ACC112 (cell line): ENCODE data around the gene ADAM11.
"Not testable (repeated sequence)": the region's sequence is repeated elsewhere in the genome, so short reads cannot be mapped to it uniquely, and the experiment has no call there.

Experiments
- H2AFZ ChIP-seq: fragments of 200-600 bp; sonication (generic); one replicate; pipeline ENCODE4 v1.6.0; 2017; ENCODE audit warnings: antibody characterized with exemption, low read length; ENCODE audit not compliant: unreplicated experiment
- H3K27ac ChIP-seq: fragments of 200-600 bp; sonication (generic); 2 replicates; pipeline ENCODE4 v1.5.1; 2014; ENCODE audit warnings: low read depth, mild to moderate bottlenecking, antibody characterized with exemption, low read length, moderate library complexity
- H3K27me3 ChIP-seq: fragments of 200-600 bp; sonication (generic); 2 replicates; pipeline ENCODE4 v1.6.1; 2014; ENCODE audit warnings: mild to moderate bottlenecking, antibody characterized with exemption, low read length, moderate library complexity, mixed read lengths; ENCODE audit not compliant: insufficient read depth
- H3K36me3 ChIP-seq: fragments of 200-600 bp; sonication (generic); 2 replicates; pipeline ENCODE4 v1.6.1; 2016; ENCODE audit warnings: mild to moderate bottlenecking, antibody characterized with exemption, low read length, moderate library complexity, mixed read lengths; ENCODE audit not compliant: insufficient read depth
- H3K4me1 ChIP-seq: fragments of 200-600 bp; sonication (generic); one replicate; pipeline ENCODE4 v1.6.1; 2016; ENCODE audit warnings: low read length, mixed read lengths; ENCODE audit not compliant: insufficient read depth, unreplicated experiment, control insufficient read depth
- H3K4me3 ChIP-seq: fragments of 200-600 bp; sonication (generic); 2 replicates; pipeline ENCODE4 v1.5.1; 2014; ENCODE audit warnings: mild to moderate bottlenecking, low read depth, low read length
- H3K79me2 ChIP-seq: fragments of 200-600 bp; sonication (generic); one replicate; pipeline ENCODE4 v1.6.0; 2016; ENCODE audit warnings: low read length; ENCODE audit not compliant: control insufficient read depth, unreplicated experiment, insufficient read depth

The ADAM11 gene

GRCh38 chr17:44825236-44825635 is 66.4 kb downstream of the ADAM11 start:
- not testable (repeated sequence) for H3K36me3 ChIP-seq, H2AFZ ChIP-seq, H3K4me3 ChIP-seq, H3K27ac ChIP-seq, H3K27me3 ChIP-seq
- H3K4me1 ChIP-seq, result peaks cover 18% of the 10 kb centered on the region
- peaks cover 73% of the 10 kb centered on the region for H3K79me2 ChIP-seq

- Histone ChIP-seq H3K27ac (no peak overlapping the region), H3K79me2 (peaks cover 68% of the 10 kb centered on the region)
Measured at GRCh38 chr17:44826123-44826790, 67.5 kb downstream of the ADAM11 start.

DNA sequence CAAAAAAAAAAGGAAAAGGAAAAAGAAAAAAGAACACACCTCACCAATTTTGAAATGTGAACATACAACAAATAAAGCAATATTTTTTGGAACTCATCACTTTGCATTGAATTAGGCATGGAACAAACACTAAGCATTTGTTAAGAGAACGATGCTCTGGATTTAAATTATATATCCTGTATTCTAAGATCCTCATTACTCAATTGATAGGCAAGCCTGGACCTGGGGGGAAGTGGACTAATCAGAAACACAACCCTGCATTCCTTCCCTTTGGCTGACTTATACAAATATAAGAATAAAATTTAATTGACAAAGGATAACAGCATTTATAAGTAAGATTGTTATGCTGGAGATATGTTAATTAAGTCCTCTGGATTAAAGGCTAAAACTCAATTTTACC is 69.1 kb downstream of the ADAM11 start:
- H3K36me3 ChIP-seq, result no peaks in the 10 kb centered on the region
- no peak overlapping the region for H3K27ac ChIP-seq
- H3K79me2 ChIP-seq, result peaks cover 63% of the 10 kb centered on the region
- H3K4me1 ChIP-seq, result peaks cover 14% of the 10 kb centered on the region
- peak overlapping the region; percentile 100 for H3K4me3 ChIP-seq
- no peaks in the 10 kb centered on the region for H3K27me3 ChIP-seq
- H2AFZ ChIP-seq, result no peak overlapping the region

More at GRCh38 chr17:44826123-44826790, 67.5 kb downstream of the ADAM11 start:
- no peaks in the 10 kb centered on the region for H3K27me3 ChIP-seq
- H3K4me1 ChIP-seq, result peaks cover 18% of the 10 kb centered on the region
- no peak overlapping the region for H3K4me3 ChIP-seq
- H3K36me3 ChIP-seq, result no peaks in the 10 kb centered on the region
- no peak overlapping the region for H2AFZ ChIP-seq

- Histone ChIP-seq H2AFZ (peak overlapping the region; percentile 74), H3K4me1 (peaks cover 12% of the 10 kb centered on the region), H3K4me3 (peak overlapping the region; percentile 100), H3K27ac (peak overlapping the region; percentile 74), H3K27me3 (no peaks in the 10 kb centered on the region), H3K79me2 (peaks cover 55% of the 10 kb centered on the region), H3K36me3 (no peaks in the 10 kb centered on the region)
Measured at GRCh38 chr17:44828919-44829522, 70.2 kb downstream of the ADAM11 start.

- Histone ChIP-seq H3K79me2 (peaks cover 48% of the 10 kb centered on the region), H3K4me3 (peak within 1 kb of the TSS; percentile 100), H3K36me3 (no peaks in the 10 kb centered on the region), H3K27me3 (no peaks in the 10 kb centered on the region), H2AFZ (peak within 1 kb of the TSS; percentile 95), H3K4me1 (peaks cover 12% of the 10 kb centered on the region), H3K27ac (peak within 1 kb of the TSS; percentile 74)
Measured at GRCh38 chr17:44829523-44830358, 71.0 kb downstream of the ADAM11 start, which contains the start of gene GJC1. Gene GJC1, minus strand, starts transcription at chr17:44830287. Its CDS starts 24,470 bp downstream, at chr17:44805817.

- peak overlapping the region; percentile 74; the same call in 1 of the 2 replicates for H3K27ac ChIP-seq
Measured at GRCh38 chr17:44830359-44831288, 71.8 kb downstream of the ADAM11 start.

GRCh38 chr17:44831371-44831770 is 72.6 kb downstream of the ADAM11 start:
- Histone ChIP-seq H3K36me3 (no peaks in the 10 kb centered on the region), H3K27ac (no peak overlapping the region), H3K4me3 (no peak overlapping the region), H3K79me2 (peaks cover 34% of the 10 kb centered on the region), H2AFZ (no peak overlapping the region), H3K4me1 (peaks cover 9% of the 10 kb centered on the region), H3K27me3 (no peaks in the 10 kb centered on the region)

More at GRCh38 chr17:44830359-44831288, 71.8 kb downstream of the ADAM11 start:
- peaks cover 41% of the 10 kb centered on the region for H3K79me2 ChIP-seq
- H3K4me1 ChIP-seq, result peaks cover 12% of the 10 kb centered on the region
- H3K36me3 ChIP-seq, result no peaks in the 10 kb centered on the region
- peak overlapping the region; percentile 100 for H3K4me3 ChIP-seq
- H3K27me3 ChIP-seq, result no peaks in the 10 kb centered on the region
- H2AFZ ChIP-seq, result peak overlapping the region; percentile 95
